ENCODE results near the gene SCUBE1. TPM values are rescaled to one million over a fixed set of nuclear protein-coding genes. Genes with fewer than 3 reads are reported as not detected.

Gene SCUBE1
- total RNA-seq (ENCODE audit: unreplicated experiment), result 54.7 TPM
- long read RNA-seq, partial matches to known transcripts, result 0 of 6 reads
- long read RNA-seq, other reads (novel, unspliced or antisense), result 6 of 6 reads

DNA sequence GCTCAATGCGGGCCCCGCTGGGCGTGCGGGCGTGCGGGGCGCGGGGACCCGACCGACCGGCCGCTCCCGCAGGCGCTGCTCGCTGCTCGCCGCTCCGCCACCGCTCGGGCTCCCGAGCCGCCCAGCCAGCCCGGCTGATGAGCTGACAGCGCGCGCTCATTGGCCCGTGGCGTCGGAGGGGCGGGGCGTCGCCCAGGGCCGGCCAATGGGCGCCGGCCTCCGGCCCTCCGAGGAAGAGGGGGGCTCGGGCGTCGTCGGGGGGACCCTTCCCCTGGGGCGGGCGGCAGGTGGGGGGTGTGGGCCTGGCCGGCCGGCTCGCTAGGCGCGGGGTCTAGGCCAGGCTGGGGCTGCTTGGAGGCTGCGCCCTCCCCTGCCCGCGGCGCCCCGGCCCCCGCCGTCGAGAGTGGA lies at the start of gene SCUBE1:
SCUBE1 (minus strand) TSS at position 111 of the 408 bp plus-strand sequence. CDS start 111 bp downstream, outside the sequence.
- peaks cover 19% of the 10 kb centered on the region for H3K4me1 Mint-ChIP-seq (ENCODE audit: unreplicated experiment)
- peaks cover 5% of the 10 kb centered on the region for H3K36me3 Mint-ChIP-seq (ENCODE audit: low read depth, unreplicated experiment)
- DNase-seq (ENCODE audit: low spot score), result peak; percentile 81
- no peak within 1 kb of the TSS for H3K27ac Mint-ChIP-seq (ENCODE audit: unreplicated experiment)
- no peaks in the 10 kb centered on the region for H3K9me3 Mint-ChIP-seq (ENCODE audit: unreplicated experiment)
- peaks cover 15% of the 10 kb centered on the region for H3K27me3 Mint-ChIP-seq (ENCODE audit: unreplicated experiment)
- peak within 1 kb of the TSS; percentile 89 for H3K4me3 Mint-ChIP-seq (ENCODE audit: unreplicated experiment)
- TF ChIP-seq, protein P1, sequence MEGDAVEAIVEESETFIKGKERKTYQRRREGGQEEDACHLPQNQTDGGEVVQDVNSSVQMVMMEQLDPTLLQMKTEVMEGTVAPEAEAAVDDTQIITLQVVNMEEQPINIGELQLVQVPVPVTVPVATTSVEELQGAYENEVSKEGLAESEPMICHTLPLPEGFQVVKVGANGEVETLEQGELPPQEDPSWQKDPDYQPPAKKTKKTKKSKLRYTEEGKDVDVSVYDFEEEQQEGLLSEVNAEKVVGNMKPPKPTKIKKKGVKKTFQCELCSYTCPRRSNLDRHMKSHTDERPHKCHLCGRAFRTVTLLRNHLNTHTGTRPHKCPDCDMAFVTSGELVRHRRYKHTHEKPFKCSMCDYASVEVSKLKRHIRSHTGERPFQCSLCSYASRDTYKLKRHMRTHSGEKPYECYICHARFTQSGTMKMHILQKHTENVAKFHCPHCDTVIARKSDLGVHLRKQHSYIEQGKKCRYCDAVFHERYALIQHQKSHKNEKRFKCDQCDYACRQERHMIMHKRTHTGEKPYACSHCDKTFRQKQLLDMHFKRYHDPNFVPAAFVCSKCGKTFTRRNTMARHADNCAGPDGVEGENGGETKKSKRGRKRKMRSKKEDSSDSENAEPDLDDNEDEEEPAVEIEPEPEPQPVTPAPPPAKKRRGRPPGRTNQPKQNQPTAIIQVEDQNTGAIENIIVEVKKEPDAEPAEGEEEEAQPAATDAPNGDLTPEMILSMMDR (IDR thresholded peaks at IDR 0.05; ENCODE audit: unreplicated experiment), result no peak

DNA sequence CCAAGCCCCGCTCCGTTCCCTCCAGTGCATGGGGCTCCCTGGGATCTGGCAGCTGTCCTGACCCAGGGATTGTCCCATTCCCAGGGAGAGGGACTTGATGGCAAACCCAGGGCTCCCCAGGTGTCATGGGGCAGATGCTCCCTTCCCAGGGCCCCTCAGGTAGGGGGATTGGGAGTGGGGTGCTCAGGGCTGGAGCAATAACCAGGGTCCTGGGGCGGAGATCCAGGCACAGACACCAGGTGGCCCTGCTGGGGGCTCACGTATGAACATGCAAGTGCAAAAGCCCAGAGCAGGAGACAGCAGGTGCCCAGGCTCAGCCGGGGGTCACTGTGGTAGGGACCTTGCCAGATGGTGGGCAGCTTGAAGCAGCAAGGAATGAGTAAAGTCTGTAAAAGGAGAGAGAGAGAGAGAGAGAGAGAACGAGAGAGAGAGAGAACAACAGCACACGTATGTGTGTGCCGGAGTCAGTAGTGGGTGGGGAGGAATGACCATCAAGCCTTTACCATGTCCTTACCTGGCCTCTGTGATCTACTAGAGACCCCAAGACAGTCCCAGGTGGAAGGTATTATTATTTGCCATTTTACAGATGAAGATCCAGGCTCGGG lies 49.3 kb upstream of the SCUBE1 start:
- Mint-ChIP-seq H3K4me3 (ENCODE audit: unreplicated experiment) (no peak overlapping the region), H3K36me3 (ENCODE audit: low read depth, unreplicated experiment) (no peaks in the 10 kb centered on the region), H3K9me3 (ENCODE audit: unreplicated experiment) (no peaks in the 10 kb centered on the region), H3K4me1 (ENCODE audit: unreplicated experiment) (no peaks in the 10 kb centered on the region), H3K27ac (ENCODE audit: unreplicated experiment) (no peak overlapping the region), H3K27me3 (ENCODE audit: unreplicated experiment) (peaks cover 2% of the 10 kb centered on the region)
- TF ChIP-seq, protein P1 (IDR thresholded peaks at IDR 0.05; ENCODE audit: unreplicated experiment), result no peak
- DNase-seq (ENCODE audit: low spot score), result no peak

DNA sequence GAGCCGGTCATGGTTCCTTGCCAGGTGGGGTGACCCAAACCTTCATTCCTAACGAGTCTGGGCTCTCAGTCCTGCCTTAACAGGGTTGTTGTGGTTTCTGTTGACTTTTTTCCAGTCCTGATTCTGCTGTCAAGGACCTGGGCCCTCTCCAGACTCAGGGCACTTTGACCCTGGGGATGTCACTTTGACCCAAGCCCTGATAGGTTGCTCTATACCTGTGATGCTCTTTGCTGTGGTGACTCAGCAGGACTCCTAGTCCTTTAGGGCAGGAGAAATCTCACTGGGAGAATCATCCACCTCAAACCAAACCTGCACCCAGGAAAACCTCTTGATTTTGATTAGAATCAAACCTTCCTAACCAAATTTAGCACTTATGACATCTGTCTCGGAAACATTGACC lies 48.1 kb upstream of the SCUBE1 start:
- Mint-ChIP-seq H3K27ac (ENCODE audit: unreplicated experiment) (no peak overlapping the region), H3K9me3 (ENCODE audit: unreplicated experiment) (no peaks in the 10 kb centered on the region), H3K4me1 (ENCODE audit: unreplicated experiment) (no peaks in the 10 kb centered on the region), H3K4me3 (ENCODE audit: unreplicated experiment) (no peak overlapping the region), H3K27me3 (ENCODE audit: unreplicated experiment) (peaks cover 2% of the 10 kb centered on the region), H3K36me3 (ENCODE audit: low read depth, unreplicated experiment) (no peaks in the 10 kb centered on the region)
- DNase-seq (ENCODE audit: low spot score), result no peak
- TF ChIP-seq, protein P1 (IDR thresholded peaks at IDR 0.05; ENCODE audit: unreplicated experiment), result no peak

DNA sequence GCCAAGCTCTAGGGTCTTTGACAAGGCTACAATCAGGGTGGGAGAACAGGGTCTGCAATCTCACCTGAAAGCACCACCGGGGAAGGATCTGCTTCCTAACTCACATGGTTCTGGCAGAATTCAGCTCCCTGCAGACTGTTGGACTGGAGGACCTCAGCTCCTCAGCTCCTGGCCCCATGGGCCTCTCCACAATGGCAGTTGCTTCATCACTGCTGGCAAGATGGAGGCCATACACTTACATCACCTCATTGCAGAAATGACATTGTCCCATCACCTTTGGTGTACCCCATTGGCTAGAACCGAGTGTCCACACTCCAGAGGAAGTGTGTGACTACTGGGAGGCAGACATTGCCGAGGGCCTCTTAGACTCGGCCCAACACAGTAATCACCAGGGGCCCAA lies 47.7 kb upstream of the SCUBE1 start:
- H3K27ac Mint-ChIP-seq (ENCODE audit: unreplicated experiment), result no peak overlapping the region
- no peaks in the 10 kb centered on the region for H3K9me3 Mint-ChIP-seq (ENCODE audit: unreplicated experiment)
- DNase-seq (ENCODE audit: low spot score), result no peak
- TF ChIP-seq, protein P1 (IDR thresholded peaks at IDR 0.05; ENCODE audit: unreplicated experiment), result no peak
- H3K27me3 Mint-ChIP-seq (ENCODE audit: unreplicated experiment), result peaks cover 2% of the 10 kb centered on the region
- no peaks in the 10 kb centered on the region for H3K4me1 Mint-ChIP-seq (ENCODE audit: unreplicated experiment)
- H3K4me3 Mint-ChIP-seq (ENCODE audit: unreplicated experiment), result no peak overlapping the region
- H3K36me3 Mint-ChIP-seq (ENCODE audit: low read depth, unreplicated experiment), result no peaks in the 10 kb centered on the region

- no peaks in the 10 kb centered on the region for H3K36me3 Mint-ChIP-seq (ENCODE audit: low read depth, unreplicated experiment)
- H3K4me1 Mint-ChIP-seq (ENCODE audit: unreplicated experiment), result no peaks in the 10 kb centered on the region
- no peak for DNase-seq (ENCODE audit: low spot score)
- H3K4me3 Mint-ChIP-seq (ENCODE audit: unreplicated experiment), result no peak overlapping the region
- no peaks in the 10 kb centered on the region for H3K9me3 Mint-ChIP-seq (ENCODE audit: unreplicated experiment)
- TF ChIP-seq, protein P1 (IDR thresholded peaks at IDR 0.05; ENCODE audit: unreplicated experiment), result no peak
- H3K27ac Mint-ChIP-seq (ENCODE audit: unreplicated experiment), result no peak overlapping the region
- peaks cover 2% of the 10 kb centered on the region for H3K27me3 Mint-ChIP-seq (ENCODE audit: unreplicated experiment)
These were observed 47.0 kb upstream of the SCUBE1 start for GRCh38 chr22:43390166-43390565.

All from endothelial cell (in vitro differentiated cells).